GM23338 (cell line): ENCODE data around the gene PARD3. TPM values are rescaled to one million over a fixed set of nuclear protein-coding genes. Genes with fewer than 3 reads are reported as not detected.

ENCODE experiments used
- ATAC-seq: fragments of 200-7000 bp; cut with Tn5 transposase; 3 replicates; pipeline ENCODE4 v1.9.1; 2020
- DNase-seq: peaks from one replicate; pipeline ENCODE4 v3.0.0-alpha.2; 2015; ENCODE audit warnings: low spot score
- H2AFZ ChIP-seq: fragments of 200-600 bp; sonication (generic); 2 replicates; pipeline ENCODE4 v1.8.0; 2016; ENCODE audit warnings: antibody characterized with exemption, mild to moderate bottlenecking, moderate library complexity
- H3F3A ChIP-seq: fragments of 200-600 bp; sonication (generic); replicated peaks from 2 replicates; pipeline ENCODE4 v1.8.0; 2017; ENCODE audit warnings: antibody characterized with exemption, mixed run types, low read depth
- H3K27ac ChIP-seq: fragments of 200-600 bp; sonication (generic); 2 replicates; pipeline ENCODE4 v1.6.1; 2016; ENCODE audit warnings: low read depth
- H3K27me3 ChIP-seq: fragments of 200-600 bp; sonication (generic); 2 replicates; pipeline ENCODE4 v1.8.0; 2016; ENCODE audit warnings: mild to moderate bottlenecking, mixed run types, moderate library complexity; ENCODE audit not compliant: insufficient read depth
- H3K36me3 ChIP-seq: fragments of 200-600 bp; sonication (generic); 2 replicates; pipeline ENCODE4 v1.8.0; 2016; ENCODE audit warnings: mild to moderate bottlenecking; ENCODE audit not compliant: insufficient read depth
- H3K4me1 ChIP-seq: fragments of 200-600 bp; sonication (generic); 2 replicates; pipeline ENCODE4 v1.8.0; 2016; ENCODE audit warnings: mild to moderate bottlenecking, moderate library complexity; ENCODE audit not compliant: insufficient read depth
- H3K4me2 ChIP-seq: fragments of 200-600 bp; sonication (generic); 2 replicates; pipeline ENCODE4 v1.7.1; 2017; ENCODE audit warnings: mixed run types
- H3K4me3 ChIP-seq: fragments of 200-600 bp; sonication (generic); 2 replicates; pipeline ENCODE4 v1.6.1; 2016; ENCODE audit warnings: mixed run types
- H3K79me2 ChIP-seq: fragments of 200-600 bp; sonication (generic); replicated peaks from 2 replicates; pipeline ENCODE4 v1.8.0; 2017; ENCODE audit warnings: mild to moderate bottlenecking; ENCODE audit not compliant: insufficient read depth
- H3K9me2 ChIP-seq: fragments of 200-600 bp; sonication (generic); 2 replicates; pipeline ENCODE4 v1.8.0; 2017; ENCODE audit not compliant: insufficient read depth
- H4K20me1 ChIP-seq: fragments of 200-600 bp; sonication (generic); replicated peaks from 2 replicates; pipeline ENCODE4 v1.8.0; 2017; ENCODE audit warnings: mild to moderate bottlenecking; ENCODE audit not compliant: insufficient read depth
- H3K27ac Mint-ChIP-seq: 2 replicates; pipeline ENCODE4 v1.8.0; 2020; ENCODE audit warnings: inconsistent platforms, mild to moderate bottlenecking, moderate library complexity, mixed read lengths
- H3K27me3 Mint-ChIP-seq: 3 replicates; pipeline ENCODE4 v1.8.0; 2022; ENCODE audit warnings: low read depth, mild to moderate bottlenecking, moderate library complexity, mixed read lengths, inconsistent platforms; ENCODE audit not compliant: insufficient read depth, poor library complexity
- H3K36me3 Mint-ChIP-seq: 3 replicates; pipeline ENCODE4 v1.8.0; 2021; ENCODE audit warnings: low read depth, mild to moderate bottlenecking, inconsistent platforms, moderate library complexity, mixed read lengths
- H3K4me1 Mint-ChIP-seq: 3 replicates; pipeline ENCODE4 v1.8.0; 2020; ENCODE audit warnings: mild to moderate bottlenecking, inconsistent platforms, mixed read lengths
- H3K4me3 Mint-ChIP-seq: 3 replicates; pipeline ENCODE4 v1.8.0; 2021; ENCODE audit warnings: moderate library complexity, mild to moderate bottlenecking, inconsistent platforms, mixed read lengths
- H3K9me3 Mint-ChIP-seq: 3 replicates; pipeline ENCODE4 v1.8.0; 2020; ENCODE audit warnings: moderate library complexity, mild to moderate bottlenecking, inconsistent platforms, mixed read lengths
- EZH2 ChIP-seq: fragments of 200-600 bp; sonication (generic); IDR thresholded peaks from one replicate; pipeline ENCODE4 v1.8.0; 2017; ENCODE audit warnings: antibody characterized with exemption, mild to moderate bottlenecking, low read depth; ENCODE audit not compliant: unreplicated experiment
- EZH2phosphoT487 ChIP-seq: fragments of 200-600 bp; sonication (generic); IDR thresholded peaks from one replicate; pipeline ENCODE4 v1.8.1; 2018; ENCODE audit warnings: antibody characterized with exemption; ENCODE audit not compliant: unreplicated experiment
- NANOG ChIP-seq: IDR thresholded peaks from 2 replicates; pipeline ENCODE4 v1.6.1; 2016; ENCODE audit warnings: antibody characterized with exemption, borderline replicate concordance
- POLR2AphosphoS5 ChIP-seq: IDR thresholded peaks from 2 replicates; pipeline ENCODE4 v1.6.1; 2016; ENCODE audit warnings: antibody characterized with exemption, low read depth
- STAT1 ChIP-seq: IDR thresholded peaks from one replicate; pipeline ENCODE4 v1.6.1; 2016; ENCODE audit warnings: antibody characterized with exemption; ENCODE audit not compliant: unreplicated experiment
- ZNF114 ChIP-seq: fragments of 250-450 bp; sonication (Bioruptor Pico); IDR thresholded peaks from 2 replicates; pipeline ENCODE4 v1.5.0; 2020; ENCODE audit warnings: mild to moderate bottlenecking, moderate library complexity
- ZNF331 ChIP-seq: fragments of 250-450 bp; sonication (Bioruptor Pico); IDR thresholded peaks from 2 replicates; pipeline ENCODE4 v1.5.0; 2020; ENCODE audit warnings: low read depth, mild to moderate bottlenecking, moderate library complexity
- ZNF462 ChIP-seq: fragments of 250-450 bp; sonication (Bioruptor Pico); IDR thresholded peaks from 2 replicates; pipeline ENCODE4 v1.5.0; 2020; ENCODE audit warnings: mild to moderate bottlenecking, moderate library complexity
- polyA plus RNA-seq: library from polyadenylated mRNA; unstranded; fragments of >200 nt; fragmentation: Nextera tagmentation; extraction: Ambion mirVana; gene quantifications from 2 replicates; pipeline ENCODE4 v1.2.1, GENCODE V29; 2016
- total RNA-seq: library from RNA; depleted of rRNA; stranded (reverse); fragments of >200 nt; shearing (Covaris generic); gene quantifications from 2 replicates; pipeline ENCODE4 v1.2.3, GENCODE V29; 2014
- TF ChIP-seq, protein P1 (sequence below): IDR thresholded peaks from one replicate; pipeline ENCODE4 v1.6.1; 2018; ENCODE audit warnings: antibody characterized with exemption; ENCODE audit not compliant: unreplicated experiment
- TF ChIP-seq, protein P2 (sequence below): IDR thresholded peaks from 2 replicates; pipeline ENCODE4 v1.6.1; 2016; ENCODE audit warnings: antibody characterized with exemption

The PARD3 gene
- total and polyA plus RNA-seq, 2 experiments from 2014 or later, result 30.2 to 51.4 TPM

DNA sequence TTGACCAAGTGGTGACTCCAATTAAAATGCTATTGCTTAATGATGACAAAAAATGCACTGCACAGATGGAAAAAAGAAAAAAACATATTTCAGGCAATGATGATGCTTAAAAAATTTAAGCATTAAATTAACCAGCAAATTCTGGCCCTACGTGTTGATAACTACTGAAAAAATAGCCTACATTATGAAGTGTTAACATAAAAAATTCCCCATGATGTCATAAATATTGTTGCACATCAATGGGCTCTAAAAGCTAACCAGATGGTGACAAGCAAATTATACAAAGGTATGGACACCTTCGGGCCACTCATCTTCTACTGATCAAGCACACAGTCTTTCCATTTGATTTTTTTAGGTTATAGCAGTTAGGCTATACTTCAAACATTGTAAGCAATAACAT is 267.4 kb downstream of the PARD3 start:
- peaks cover 33% of the 10 kb centered on the region; the same call in 1 of the 2 replicates for H3K79me2 ChIP-seq
- peaks cover 33% of the 10 kb centered on the region for H3K4me1 Mint-ChIP-seq
- TF ChIP-seq NANOG (no peak), EZH2phosphoT487 (no peak), EZH2 (no peak), ZNF114 (CRISPR knock-in tag) (no peak), ZNF331 (CRISPR knock-in tag) (no peak), STAT1 (no peak), POLR2AphosphoS5 (no peak)
- TF ChIP-seq, protein P1, sequence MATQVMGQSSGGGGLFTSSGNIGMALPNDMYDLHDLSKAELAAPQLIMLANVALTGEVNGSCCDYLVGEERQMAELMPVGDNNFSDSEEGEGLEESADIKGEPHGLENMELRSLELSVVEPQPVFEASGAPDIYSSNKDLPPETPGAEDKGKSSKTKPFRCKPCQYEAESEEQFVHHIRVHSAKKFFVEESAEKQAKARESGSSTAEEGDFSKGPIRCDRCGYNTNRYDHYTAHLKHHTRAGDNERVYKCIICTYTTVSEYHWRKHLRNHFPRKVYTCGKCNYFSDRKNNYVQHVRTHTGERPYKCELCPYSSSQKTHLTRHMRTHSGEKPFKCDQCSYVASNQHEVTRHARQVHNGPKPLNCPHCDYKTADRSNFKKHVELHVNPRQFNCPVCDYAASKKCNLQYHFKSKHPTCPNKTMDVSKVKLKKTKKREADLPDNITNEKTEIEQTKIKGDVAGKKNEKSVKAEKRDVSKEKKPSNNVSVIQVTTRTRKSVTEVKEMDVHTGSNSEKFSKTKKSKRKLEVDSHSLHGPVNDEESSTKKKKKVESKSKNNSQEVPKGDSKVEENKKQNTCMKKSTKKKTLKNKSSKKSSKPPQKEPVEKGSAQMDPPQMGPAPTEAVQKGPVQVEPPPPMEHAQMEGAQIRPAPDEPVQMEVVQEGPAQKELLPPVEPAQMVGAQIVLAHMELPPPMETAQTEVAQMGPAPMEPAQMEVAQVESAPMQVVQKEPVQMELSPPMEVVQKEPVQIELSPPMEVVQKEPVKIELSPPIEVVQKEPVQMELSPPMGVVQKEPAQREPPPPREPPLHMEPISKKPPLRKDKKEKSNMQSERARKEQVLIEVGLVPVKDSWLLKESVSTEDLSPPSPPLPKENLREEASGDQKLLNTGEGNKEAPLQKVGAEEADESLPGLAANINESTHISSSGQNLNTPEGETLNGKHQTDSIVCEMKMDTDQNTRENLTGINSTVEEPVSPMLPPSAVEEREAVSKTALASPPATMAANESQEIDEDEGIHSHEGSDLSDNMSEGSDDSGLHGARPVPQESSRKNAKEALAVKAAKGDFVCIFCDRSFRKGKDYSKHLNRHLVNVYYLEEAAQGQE, result no peak
- TF ChIP-seq, protein P2, sequence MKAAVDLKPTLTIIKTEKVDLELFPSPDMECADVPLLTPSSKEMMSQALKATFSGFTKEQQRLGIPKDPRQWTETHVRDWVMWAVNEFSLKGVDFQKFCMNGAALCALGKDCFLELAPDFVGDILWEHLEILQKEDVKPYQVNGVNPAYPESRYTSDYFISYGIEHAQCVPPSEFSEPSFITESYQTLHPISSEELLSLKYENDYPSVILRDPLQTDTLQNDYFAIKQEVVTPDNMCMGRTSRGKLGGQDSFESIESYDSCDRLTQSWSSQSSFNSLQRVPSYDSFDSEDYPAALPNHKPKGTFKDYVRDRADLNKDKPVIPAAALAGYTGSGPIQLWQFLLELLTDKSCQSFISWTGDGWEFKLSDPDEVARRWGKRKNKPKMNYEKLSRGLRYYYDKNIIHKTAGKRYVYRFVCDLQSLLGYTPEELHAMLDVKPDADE, result no peak
- no peak overlapping the region for H2AFZ ChIP-seq
- no peak overlapping the region for H3K27ac ChIP-seq
- no peak for DNase-seq
- H4K20me1 ChIP-seq, result no peaks in the 10 kb centered on the region
- no peaks in the 10 kb centered on the region; the same call in 1 of the 2 replicates for H3F3A ChIP-seq
- no peak for ATAC-seq
- H3K27me3 ChIP-seq, result no peaks in the 10 kb centered on the region
- no peak overlapping the region for H3K4me3 ChIP-seq
- H3K36me3 ChIP-seq, result no peaks in the 10 kb centered on the region
- H3K27ac Mint-ChIP-seq, result no peak overlapping the region
- H3K4me2 ChIP-seq, result no peak overlapping the region
- H3K9me3 Mint-ChIP-seq, result no peaks in the 10 kb centered on the region
- H3K4me3 Mint-ChIP-seq, result no peak overlapping the region
- peaks cover 27% of the 10 kb centered on the region for H3K4me1 ChIP-seq
- H3K27me3 Mint-ChIP-seq, result peaks cover 4% of the 10 kb centered on the region
- no peaks in the 10 kb centered on the region for H3K9me2 ChIP-seq
- H3K36me3 Mint-ChIP-seq, result no peaks in the 10 kb centered on the region

- peaks cover 33% of the 10 kb centered on the region; the same call in 1 of the 2 replicates for H3K79me2 ChIP-seq
- H3K27me3 ChIP-seq, result no peaks in the 10 kb centered on the region
- H3K36me3 ChIP-seq, result no peaks in the 10 kb centered on the region
- peaks cover 33% of the 10 kb centered on the region for H3K4me1 Mint-ChIP-seq
- H3K4me2 ChIP-seq, result no peak overlapping the region
- peaks cover 27% of the 10 kb centered on the region for H3K4me1 ChIP-seq
- no peak overlapping the region for H2AFZ ChIP-seq
- H3K4me3 ChIP-seq, result no peak overlapping the region
- H3K27me3 Mint-ChIP-seq, result peaks cover 4% of the 10 kb centered on the region
- H3K4me3 Mint-ChIP-seq, result no peak overlapping the region
- H3K27ac Mint-ChIP-seq, result no peak overlapping the region
- no peaks in the 10 kb centered on the region for H3K9me3 Mint-ChIP-seq
- H3F3A ChIP-seq, result no peaks in the 10 kb centered on the region; the same call in 1 of the 2 replicates
- no peaks in the 10 kb centered on the region for H3K36me3 Mint-ChIP-seq
- ATAC-seq, result no peak
- H3K27ac ChIP-seq, result no peak overlapping the region
- H3K9me2 ChIP-seq, result no peaks in the 10 kb centered on the region
- no peak for DNase-seq
- no peaks in the 10 kb centered on the region for H4K20me1 ChIP-seq
- TF ChIP-seq ZNF462 (CRISPR knock-in tag), result no peak
- no peak for TF ChIP-seq NANOG
- no peak for TF ChIP-seq EZH2
- no peak for TF ChIP-seq EZH2phosphoT487
- no peak for TF ChIP-seq ZNF114 (CRISPR knock-in tag)
- no peak for TF ChIP-seq POLR2AphosphoS5
Measured at GRCh38 chr10:34547291-34547690, 267.8 kb downstream of the PARD3 start.
